ACC112 (cell line): ENCODE data around the gene PSMA3.

Source experiments
- H2AFZ ChIP-seq: fragments of 200-600 bp; sonication (generic); one replicate; pipeline ENCODE4 v1.6.0; 2017; ENCODE audit warnings: antibody characterized with exemption, low read length; ENCODE audit not compliant: unreplicated experiment
- H3K27ac ChIP-seq: fragments of 200-600 bp; sonication (generic); 2 replicates; pipeline ENCODE4 v1.5.1; 2014; ENCODE audit warnings: low read depth, mild to moderate bottlenecking, antibody characterized with exemption, low read length, moderate library complexity
- H3K27me3 ChIP-seq: fragments of 200-600 bp; sonication (generic); 2 replicates; pipeline ENCODE4 v1.6.1; 2014; ENCODE audit warnings: mild to moderate bottlenecking, antibody characterized with exemption, low read length, moderate library complexity, mixed read lengths; ENCODE audit not compliant: insufficient read depth
- H3K36me3 ChIP-seq: fragments of 200-600 bp; sonication (generic); 2 replicates; pipeline ENCODE4 v1.6.1; 2016; ENCODE audit warnings: mild to moderate bottlenecking, antibody characterized with exemption, low read length, moderate library complexity, mixed read lengths; ENCODE audit not compliant: insufficient read depth
- H3K4me1 ChIP-seq: fragments of 200-600 bp; sonication (generic); one replicate; pipeline ENCODE4 v1.6.1; 2016; ENCODE audit warnings: low read length, mixed read lengths; ENCODE audit not compliant: insufficient read depth, unreplicated experiment, control insufficient read depth
- H3K4me3 ChIP-seq: fragments of 200-600 bp; sonication (generic); 2 replicates; pipeline ENCODE4 v1.5.1; 2014; ENCODE audit warnings: mild to moderate bottlenecking, low read depth, low read length
- H3K79me2 ChIP-seq: fragments of 200-600 bp; sonication (generic); one replicate; pipeline ENCODE4 v1.6.0; 2016; ENCODE audit warnings: low read length; ENCODE audit not compliant: control insufficient read depth, unreplicated experiment, insufficient read depth

PSMA3 gene

DNA sequence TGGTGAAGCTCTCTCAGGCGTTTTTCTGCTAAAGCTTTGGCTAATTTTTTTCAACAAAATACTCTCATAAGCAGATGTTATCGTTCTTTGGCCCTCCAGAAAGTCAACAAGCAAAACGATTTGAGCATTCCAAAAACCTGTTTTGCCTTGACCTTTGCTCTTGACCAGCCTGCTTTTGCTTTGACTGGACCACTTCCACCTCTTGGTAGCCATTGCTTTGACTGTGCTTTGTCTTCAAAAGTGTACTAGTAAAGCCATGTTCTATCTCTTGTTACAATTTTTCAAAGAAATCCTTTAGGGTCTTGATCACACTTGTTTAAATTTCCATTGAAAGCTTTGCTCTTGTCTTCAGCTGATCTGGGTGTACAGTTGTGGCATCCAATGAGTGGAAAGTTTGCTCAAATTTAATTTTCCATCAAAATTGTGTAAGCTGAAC is 43.0 kb downstream of the PSMA3 start:
- Histone ChIP-seq H3K4me3 (no peak overlapping the region), H2AFZ (no peak overlapping the region), H3K4me1 (peaks cover 11% of the 10 kb centered on the region), H3K36me3 (peaks cover 80% of the 10 kb centered on the region), H3K27ac (no peak overlapping the region), H3K27me3 (no peaks in the 10 kb centered on the region), H3K79me2 (peaks cover 87% of the 10 kb centered on the region)

DNA sequence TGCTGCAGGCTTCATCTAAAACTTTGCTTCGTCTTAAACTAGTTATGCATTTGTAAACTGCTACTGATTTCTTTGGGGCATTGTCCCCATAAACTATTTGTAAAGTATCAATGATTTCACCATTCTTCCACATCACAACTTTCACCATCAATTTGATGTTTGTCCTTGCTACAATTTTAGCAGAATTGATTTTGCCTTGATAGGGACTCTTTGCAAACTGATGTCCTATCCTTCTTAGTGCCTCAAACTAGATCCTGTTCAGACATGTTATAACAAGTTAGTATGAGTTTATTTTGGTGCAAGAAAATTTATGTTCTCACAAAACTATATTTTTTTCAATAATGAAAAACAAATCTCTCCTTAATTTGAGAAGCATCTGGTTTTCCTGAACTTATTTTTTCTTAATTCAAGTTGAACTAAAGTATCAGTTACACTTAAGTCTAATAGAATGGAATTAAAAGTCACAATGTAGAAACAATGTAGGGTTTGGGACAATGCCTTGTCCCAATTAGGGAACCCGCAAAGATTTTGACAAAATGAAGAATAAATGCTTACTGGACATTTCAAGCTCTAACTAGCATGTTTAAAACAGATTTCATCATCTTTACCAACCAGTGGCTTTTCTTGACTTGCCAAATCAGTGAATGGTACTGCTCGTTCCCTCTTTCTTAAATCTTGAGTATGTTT is 43.6 kb downstream of the PSMA3 start:
- H3K27me3 ChIP-seq: no peaks in the 10 kb centered on the region
- peaks cover 14% of the 10 kb centered on the region for H3K4me1 ChIP-seq
- peaks cover 75% of the 10 kb centered on the region for H3K36me3 ChIP-seq
- H3K4me3 ChIP-seq: no peak overlapping the region
- no peak overlapping the region for H2AFZ ChIP-seq
- peaks cover 87% of the 10 kb centered on the region for H3K79me2 ChIP-seq
- H3K27ac ChIP-seq: no peak overlapping the region

DNA sequence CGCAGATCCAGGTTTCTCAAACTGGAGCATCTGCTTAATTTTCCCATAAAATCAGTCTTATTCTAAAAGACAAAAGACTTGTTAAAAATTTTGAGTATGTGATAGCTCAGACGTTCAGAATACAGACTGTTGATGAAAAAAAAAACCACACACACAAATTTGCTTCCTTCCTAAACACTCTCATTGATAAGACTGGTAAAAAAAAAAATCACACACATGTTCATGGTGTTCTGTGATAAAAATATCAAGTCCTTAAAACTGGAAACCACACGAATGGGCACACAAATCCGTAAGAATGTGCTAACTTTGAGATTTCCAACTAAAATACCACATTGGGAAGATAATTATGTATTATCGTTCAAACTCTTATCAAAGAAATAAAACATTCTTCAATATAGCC is 47.0 kb downstream of the PSMA3 start:
- no peak overlapping the region for H3K27ac ChIP-seq
- H3K27me3 ChIP-seq: no peaks in the 10 kb centered on the region
- peaks cover 65% of the 10 kb centered on the region for H3K36me3 ChIP-seq
- H3K4me1 ChIP-seq: peaks cover 13% of the 10 kb centered on the region
- H3K79me2 ChIP-seq: peaks cover 93% of the 10 kb centered on the region
- no peak overlapping the region for H3K4me3 ChIP-seq
- no peak overlapping the region for H2AFZ ChIP-seq

DNA sequence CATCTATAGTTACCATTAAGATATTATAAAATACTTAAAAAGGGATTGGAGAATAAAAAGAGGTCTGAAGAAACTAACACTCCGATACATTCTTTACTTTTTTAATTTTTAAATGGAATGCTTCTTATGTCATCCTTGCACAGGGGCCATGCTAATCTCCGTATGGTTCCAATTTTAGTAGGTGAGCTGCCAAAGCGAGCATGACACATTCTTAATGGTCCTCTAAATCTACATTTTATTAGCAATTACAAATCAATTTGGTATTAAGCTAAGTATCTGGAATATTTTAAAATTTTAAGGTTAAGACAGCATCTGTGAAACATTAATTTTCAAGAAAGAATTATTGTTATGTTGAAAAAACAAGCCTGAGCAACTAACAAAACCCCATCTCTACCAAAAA is 47.5 kb downstream of the PSMA3 start:
- Histone ChIP-seq H3K4me1 (peaks cover 13% of the 10 kb centered on the region), H3K27ac (no peak overlapping the region), H3K27me3 (no peaks in the 10 kb centered on the region), H3K4me3 (no peak overlapping the region), H2AFZ (no peak overlapping the region), H3K79me2 (peaks cover 96% of the 10 kb centered on the region), H3K36me3 (peaks cover 63% of the 10 kb centered on the region)

DNA sequence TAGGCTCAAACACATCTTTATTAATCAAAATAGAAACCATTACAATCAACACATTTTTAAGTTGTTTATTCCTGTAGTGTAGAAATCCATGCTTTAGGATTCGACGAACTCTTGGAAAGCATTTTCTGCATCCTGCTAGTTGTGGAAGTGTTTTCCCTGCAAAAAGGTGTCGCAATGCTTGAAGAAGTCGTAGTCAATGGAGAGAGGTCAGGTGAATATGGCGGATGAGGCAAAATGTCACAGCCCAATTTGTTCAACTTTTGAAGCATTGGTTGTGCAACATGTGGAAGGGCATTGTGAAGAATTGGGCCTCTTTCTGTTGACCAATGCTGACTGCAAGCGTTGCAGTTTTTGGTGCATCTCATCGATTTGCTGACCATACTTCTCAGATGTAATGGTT is 49.6 kb downstream of the PSMA3 start:
- H2AFZ ChIP-seq: no peak overlapping the region
- peaks cover 13% of the 10 kb centered on the region for H3K4me1 ChIP-seq
- H3K27ac ChIP-seq: no peak overlapping the region
- no peaks in the 10 kb centered on the region for H3K27me3 ChIP-seq
- no peak overlapping the region for H3K4me3 ChIP-seq
- H3K79me2 ChIP-seq: peaks cover 87% of the 10 kb centered on the region
- H3K36me3 ChIP-seq: peaks cover 47% of the 10 kb centered on the region

DNA sequence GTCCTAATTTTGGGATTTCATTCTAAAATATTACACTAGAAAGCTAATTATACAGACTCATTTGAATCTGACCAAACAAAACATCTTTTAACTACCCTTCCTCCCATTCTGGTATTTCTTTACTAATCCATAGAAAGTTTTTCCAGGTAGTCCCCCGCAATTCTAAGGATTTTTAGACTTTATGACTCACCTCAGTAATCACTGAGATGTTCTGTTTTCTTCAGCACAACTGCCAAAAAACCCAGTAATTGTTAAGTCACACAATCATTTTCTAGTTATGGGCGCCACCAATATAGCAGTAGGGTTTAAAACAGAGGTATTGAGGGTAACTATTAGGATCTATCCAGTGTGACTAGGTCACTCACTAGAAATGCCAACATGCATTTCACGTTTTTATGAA is 52.1 kb downstream of the PSMA3 start:
- H3K4me3 ChIP-seq: peak overlapping the region; percentile 97
- H3K4me1 ChIP-seq: peaks cover 20% of the 10 kb centered on the region
- H3K36me3 ChIP-seq: peaks cover 25% of the 10 kb centered on the region
- H3K79me2 ChIP-seq: peaks cover 82% of the 10 kb centered on the region
- H3K27ac ChIP-seq: peak overlapping the region; percentile 95
- no peak overlapping the region for H2AFZ ChIP-seq
- no peaks in the 10 kb centered on the region for H3K27me3 ChIP-seq

DNA sequence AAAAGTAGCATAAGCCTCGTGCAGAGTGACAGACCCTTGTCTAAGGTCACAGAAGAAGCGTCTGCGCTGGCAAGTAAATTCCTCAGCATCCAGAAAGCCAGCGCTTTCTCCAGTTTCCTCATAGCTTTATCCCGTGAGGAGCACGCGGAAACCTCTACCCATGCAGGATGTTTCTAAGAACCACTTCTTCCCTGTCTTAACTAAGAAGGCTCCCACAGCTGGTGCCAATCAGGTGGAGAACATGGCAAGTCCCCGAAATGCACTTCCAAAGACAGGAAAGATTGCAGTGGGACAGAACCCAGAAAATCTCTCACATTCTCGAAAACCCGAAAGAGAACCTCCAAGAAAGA is 52.7 kb downstream of the PSMA3 start:
- peak overlapping the region; percentile 95 for H3K27ac ChIP-seq
- peak overlapping the region; percentile 97 for H3K4me3 ChIP-seq
- H3K4me1 ChIP-seq: peaks cover 18% of the 10 kb centered on the region
- H2AFZ ChIP-seq: peak overlapping the region; percentile 62
- peaks cover 75% of the 10 kb centered on the region for H3K79me2 ChIP-seq
- H3K36me3 ChIP-seq: peaks cover 23% of the 10 kb centered on the region
- no peaks in the 10 kb centered on the region for H3K27me3 ChIP-seq

DNA sequence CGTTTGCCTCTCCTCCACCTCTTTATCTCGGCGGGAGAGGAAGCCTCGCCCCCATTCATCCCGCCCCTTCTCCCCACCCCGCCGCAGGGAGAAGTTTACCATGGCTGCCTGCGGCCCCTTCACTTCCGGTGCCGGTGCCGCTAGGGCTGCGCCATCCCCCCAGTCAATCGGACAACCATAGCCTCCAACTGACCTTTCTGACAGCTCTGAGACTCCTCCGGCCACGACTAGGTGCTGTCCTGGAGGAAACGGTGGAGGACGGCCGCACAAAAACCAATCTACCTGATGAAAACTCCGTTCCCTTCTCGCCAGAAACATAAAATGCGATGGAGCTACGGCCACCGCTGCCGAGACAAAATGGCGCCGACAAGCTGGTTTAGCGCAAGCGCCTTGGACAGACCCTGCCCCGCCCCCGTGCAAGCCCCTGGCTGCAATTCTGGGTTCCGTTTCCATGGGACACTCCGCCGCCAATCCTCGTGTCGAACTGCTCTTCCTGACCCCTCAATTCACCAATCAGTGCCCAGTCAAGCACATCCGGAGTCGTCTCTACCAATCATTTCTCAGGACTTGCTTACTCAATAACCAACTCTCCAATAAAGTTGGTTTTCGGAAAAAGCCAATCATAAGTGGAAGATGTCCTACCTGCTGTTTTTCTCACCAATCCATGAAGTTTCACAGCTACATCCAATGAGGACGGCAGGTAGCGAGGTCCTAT is 53.3 kb downstream of the PSMA3 start:
- H3K4me3 ChIP-seq: peak overlapping the region; percentile 97
- peak overlapping the region; percentile 62 for H2AFZ ChIP-seq
- H3K4me1 ChIP-seq: peaks cover 13% of the 10 kb centered on the region
- no peaks in the 10 kb centered on the region for H3K27me3 ChIP-seq
- H3K79me2 ChIP-seq: peaks cover 70% of the 10 kb centered on the region
- peak overlapping the region; percentile 95 for H3K27ac ChIP-seq
- peaks cover 20% of the 10 kb centered on the region for H3K36me3 ChIP-seq

DNA sequence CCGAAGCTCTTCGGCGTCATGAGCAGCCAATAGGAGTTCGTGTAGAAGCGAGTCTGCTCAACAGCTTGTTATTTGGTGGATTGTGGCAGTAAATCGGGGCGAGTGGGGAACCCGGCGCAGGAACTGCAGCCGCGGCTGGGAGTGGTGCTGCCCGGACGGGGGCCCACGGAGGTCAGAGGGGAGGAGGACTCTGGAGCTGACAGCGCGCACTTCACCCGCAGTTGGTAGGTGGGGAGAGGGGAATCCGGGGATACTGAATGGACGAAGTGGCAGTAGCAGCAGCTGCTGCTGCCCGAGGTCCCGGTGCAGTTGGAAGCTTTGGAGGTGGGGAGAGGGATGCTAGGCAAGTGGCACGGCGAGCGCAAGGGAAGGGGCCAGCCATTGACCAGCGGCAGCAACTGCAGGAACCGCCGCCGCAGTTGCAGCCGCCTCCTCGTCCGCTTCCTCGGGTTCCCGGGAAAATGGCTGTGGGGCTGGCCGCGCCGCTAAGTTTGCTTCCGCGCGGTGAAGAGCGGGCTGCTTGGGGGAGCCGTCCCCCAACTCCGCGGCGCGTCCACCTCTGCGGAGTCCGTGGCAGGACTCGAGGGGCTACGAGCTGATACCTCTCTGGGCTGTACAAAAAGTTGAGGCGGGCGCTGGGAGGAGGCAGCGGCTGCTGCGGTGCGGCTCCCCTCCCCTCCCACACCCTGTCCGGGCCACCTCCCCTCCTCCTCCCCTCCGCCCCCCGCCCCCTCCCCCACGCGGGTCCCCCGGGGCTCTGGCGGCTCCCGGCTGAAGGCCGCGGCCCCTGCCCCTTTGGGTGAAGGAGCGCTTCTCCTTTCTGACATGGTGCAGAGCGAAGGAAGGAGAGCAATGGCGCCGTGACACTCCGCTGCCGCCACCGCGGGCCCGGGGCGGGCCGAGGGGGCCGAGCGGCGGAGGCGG is 54.1 kb downstream of the PSMA3 start, which contains the start of gene ARID4A:
Gene ARID4A (plus strand): TSS at position 79 of the 924 bp plus-strand sequence. CDS start 1,300 bp downstream, outside the sequence.
- Histone ChIP-seq H3K4me1 (peaks cover 13% of the 10 kb centered on the region), H3K36me3 (peaks cover 23% of the 10 kb centered on the region), H3K27ac (peak within 1 kb of the TSS; percentile 95), H3K27me3 (no peaks in the 10 kb centered on the region), H3K79me2 (peaks cover 62% of the 10 kb centered on the region), H2AFZ (peak within 1 kb of the TSS; percentile 99), H3K4me3 (peak within 1 kb of the TSS; percentile 97)
